Stimulated activated CD4-positive, alpha-beta T cell treated with anti-CD3 and anti-CD28 coated beads, TNF-alpha, amount 100 ng/mL, for 4 hours (primary cell): ENCODE measurements around the gene JAM3.
"Not testable (repeated sequence)": the region's sequence is repeated elsewhere in the genome, so short reads cannot be mapped to it uniquely, and the experiment has no call there.

Experiments
- DNase-seq, 3 experiments: peaks; one replicate each; pipeline ENCODE4 v3.0.0-alpha.2; 2020; ENCODE audit warnings: low read depth in 3 of 3

JAM3 gene

DNA sequence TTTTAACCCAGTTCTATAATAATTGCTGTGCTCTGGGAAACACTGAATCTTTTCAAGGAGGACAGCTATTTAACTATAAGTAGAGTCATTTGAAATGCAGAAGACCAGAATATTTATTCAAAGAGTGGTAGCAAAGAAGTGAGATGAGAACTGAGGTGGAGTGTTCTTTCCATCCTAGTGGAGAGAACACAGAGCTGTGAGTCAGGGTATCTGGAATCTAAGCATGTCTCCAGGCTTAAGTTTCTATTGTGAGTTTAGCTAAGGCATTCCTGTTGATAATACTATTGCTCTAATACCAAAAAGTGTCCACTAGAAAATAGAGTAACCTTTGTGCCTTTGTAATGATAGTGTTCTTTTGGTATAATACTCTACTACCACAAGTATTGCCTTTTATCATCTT, 32.4 kb downstream of the JAM3 start:
- DNase-seq, result no peak

DNA sequence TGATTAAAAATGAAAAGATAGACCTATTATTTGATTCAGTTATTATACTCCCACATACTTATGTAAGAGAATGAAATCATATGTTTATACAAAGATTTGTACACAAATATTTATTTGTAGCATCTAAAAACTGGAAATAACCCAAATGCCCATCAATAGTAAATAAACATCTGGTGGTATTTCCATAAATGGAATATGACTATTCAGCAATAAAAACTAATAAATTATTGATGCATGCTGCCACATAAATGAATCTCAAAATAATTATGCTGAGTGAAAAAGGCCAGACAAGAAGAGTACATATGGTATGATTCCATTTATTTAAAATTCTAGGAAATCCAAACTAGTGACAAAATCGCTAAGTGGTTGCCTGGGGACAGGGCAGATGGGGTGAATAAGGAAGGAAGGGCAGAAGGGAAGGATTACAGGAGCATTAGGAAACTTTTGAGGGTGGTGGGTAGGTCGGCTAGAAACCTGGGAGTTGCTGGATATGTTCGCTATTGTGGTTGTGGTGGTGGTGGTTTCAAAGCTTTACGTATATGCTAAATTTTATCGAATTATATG, 41.5 kb downstream of the JAM3 start:
- DNase-seq, result no peak

DNA sequence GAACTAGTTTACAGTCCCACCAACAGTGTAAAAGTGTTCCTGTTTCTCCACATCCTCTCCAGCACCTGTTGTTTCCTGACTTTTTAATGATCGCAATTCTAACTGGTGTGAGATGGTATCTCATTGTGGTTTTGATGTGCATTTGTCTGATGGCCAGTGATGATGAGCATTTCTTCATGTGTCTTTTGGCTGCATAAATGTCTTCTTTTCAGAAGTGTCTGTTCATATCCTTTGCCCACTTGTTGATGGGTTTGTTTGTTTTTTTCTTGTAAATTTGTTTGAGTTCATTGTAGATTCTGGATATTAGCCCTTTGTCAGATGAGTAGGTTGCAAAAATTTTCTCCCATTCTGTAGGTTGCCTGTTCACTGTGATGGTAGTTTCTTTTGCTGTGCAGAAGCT, 44.9 kb downstream of the JAM3 start:
- not testable (repeated sequence) for DNase-seq

DNA sequence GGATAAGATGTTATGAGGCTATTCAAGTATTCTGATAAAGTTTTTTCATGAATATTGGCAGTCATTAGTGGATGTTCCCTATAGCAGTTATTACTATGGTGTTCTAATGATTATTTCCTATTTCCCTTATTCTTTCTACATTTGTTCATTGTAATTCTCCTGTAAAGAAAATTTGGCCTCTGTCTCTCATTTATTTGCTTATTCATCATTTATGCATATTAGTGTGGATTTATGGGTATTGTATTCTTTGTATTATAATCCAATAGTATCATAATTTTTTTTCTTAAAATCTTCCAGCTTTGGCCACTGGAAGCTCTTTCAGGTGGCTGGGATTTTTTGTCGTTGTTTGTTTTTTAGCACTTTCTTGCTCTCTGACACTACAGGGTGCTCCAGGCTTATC, 47.3 kb downstream of the JAM3 start:
- DNase-seq, result no peak

DNA sequence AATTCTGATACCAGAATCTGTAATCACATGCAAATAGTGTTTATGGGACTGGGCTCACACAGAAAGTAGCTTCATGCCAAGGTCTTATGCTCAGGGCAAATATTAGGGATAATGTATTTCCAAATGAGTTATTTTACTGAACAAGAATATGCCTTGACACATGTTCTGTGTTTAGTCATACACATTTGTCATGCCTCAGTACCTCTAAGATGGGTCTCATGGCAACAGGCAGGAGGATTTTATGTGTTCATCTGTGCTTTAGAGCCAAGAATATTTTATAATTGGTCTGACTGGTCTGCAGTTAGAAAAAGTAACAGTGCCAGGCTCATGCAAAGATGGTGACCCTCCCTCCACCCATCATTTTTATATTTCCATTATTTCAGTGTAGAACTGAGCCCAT, 49.1 kb downstream of the JAM3 start:
- no peak for DNase-seq

DNA sequence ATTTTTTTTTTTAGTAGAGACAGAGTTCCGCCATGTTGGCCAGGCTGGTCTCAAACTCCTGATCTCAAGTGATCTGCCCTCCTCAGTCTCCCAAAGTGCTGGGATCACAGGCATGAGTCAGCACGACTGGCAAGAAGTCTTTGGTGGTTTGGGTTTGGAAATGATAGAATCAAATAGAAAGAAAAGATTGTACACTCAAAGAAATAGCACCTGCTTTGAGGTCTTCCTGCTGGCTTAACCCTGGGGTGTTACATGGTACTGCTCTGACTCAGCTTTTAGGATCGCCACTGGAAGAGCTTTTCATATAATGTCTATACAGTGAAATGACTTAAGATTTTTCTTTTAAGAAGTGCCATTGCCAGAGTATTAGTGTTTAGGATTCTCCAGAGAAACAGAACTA, 50.2 kb downstream of the JAM3 start:
- DNase-seq, result no peak

DNA sequence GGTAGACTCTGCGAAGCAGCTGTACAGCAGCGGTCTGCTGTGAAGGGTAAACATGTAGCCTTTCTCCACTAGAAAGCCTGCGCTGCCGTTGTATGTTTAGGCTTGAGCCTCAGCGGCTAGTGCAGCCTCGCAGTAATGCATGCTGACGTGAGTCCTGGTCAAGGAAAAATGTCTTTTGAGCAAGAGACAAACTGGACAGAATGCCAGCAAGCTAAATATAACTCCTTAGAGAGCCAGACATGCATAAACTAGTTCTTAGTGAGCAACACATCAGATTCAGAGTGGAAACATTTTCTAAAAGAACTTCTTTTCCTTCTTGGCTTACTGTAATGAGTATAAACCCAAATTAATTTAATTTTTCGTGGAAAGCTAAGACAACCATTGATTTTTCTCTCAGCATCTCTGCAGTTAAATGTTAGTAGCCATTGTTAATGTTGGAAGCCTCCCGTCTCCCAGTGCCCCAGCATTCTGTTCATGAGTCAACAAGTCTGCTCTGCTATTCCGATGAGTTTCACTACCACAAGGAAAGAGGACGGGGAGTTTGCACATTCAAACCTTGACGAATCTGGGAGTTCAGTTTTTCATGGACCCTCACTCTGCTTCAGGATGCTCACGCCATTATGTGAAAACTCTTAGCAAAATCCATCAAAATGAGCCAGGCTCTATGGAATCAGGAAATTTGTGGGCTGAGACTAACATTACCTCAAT, 51.4 kb downstream of the JAM3 start:
- no peak for DNase-seq

DNA sequence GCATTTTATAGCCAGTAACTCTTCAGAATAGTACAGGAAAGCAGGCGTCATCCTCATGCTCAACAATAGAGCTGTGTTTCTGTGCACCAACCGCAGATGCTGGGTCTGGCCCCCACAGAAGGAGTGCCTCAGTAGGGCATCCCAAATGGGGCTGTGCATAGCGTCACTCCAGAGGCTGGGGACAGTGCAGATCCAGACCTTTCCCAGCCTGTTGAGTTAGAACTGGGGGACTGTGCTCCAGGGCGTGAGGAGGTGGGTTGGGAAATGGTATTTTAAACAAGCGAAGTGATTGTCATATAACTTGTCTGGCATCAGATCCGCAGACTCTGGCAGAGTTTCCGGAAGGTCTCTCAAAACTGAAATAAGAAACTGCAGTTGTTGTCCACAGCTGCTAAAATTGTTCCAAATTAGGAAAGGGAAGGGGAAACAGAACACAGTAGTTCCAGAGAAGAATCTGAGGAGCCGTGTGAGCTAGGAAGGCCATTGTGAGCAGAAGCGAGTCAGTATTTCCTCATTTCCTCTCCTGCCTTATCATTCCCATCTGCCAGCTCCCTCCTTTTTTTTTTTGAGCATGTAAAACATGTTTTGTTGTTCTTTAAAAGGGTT, 52.2 kb downstream of the JAM3 start:
- no peak for DNase-seq

DNA sequence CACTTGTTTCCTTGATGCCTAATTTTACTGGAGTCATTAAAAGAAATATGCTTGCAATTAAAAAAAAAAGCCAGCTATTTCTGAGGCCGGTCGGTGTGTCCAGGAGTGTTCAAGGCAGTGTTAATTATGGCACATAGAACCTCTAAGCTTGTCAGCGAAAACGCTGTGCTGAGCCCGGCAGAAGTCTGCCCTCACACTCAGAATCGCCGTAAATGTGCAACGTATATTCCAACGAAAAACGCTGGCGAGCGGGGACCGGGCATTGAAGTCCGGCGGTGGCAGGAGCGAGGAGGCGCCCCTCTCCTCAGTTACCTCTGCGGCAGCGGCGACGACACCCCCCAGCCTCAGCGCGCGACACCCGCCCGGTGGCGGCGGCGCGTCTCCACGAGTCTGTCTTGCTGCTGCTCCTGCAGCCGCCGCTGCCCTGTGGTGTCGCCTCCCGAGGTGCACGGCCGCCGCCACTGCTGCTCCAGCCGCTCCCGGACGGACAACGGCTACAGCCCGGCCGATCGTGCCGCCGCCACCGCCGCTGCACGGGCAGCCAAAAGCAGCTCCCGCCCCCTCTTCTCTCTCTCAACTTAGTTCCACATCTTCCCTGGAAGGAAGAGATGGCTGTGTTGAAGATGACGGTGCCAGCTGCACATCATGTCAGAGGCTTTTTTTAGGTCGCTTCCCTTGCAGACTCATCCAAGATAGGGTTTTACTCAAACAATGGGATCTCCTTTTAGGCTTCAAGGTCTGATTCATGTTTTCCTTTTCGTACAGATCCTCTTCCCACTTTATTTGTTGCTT, 56.0 kb downstream of the JAM3 start:
- no peak for DNase-seq

DNA sequence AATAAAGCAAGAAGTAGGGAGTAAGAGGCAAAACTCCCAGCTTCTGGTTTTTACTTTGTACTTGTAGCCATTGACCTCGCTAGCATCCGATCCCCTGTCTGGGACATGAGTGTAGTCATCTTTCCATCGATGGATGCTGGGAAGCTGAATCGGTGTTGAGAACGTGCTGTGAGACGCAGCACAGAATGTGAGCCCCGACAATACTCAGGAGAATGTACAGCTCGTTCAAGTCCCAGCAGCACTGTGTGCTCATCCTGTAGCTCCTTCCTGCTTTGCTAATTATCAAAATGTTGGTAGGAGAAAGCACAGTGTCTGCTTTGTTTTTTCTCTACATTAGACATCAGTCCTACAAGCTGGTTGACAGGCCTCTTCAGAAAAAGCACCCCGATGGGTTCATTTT, 56.6 kb downstream of the JAM3 start:
- no peak for DNase-seq

DNA sequence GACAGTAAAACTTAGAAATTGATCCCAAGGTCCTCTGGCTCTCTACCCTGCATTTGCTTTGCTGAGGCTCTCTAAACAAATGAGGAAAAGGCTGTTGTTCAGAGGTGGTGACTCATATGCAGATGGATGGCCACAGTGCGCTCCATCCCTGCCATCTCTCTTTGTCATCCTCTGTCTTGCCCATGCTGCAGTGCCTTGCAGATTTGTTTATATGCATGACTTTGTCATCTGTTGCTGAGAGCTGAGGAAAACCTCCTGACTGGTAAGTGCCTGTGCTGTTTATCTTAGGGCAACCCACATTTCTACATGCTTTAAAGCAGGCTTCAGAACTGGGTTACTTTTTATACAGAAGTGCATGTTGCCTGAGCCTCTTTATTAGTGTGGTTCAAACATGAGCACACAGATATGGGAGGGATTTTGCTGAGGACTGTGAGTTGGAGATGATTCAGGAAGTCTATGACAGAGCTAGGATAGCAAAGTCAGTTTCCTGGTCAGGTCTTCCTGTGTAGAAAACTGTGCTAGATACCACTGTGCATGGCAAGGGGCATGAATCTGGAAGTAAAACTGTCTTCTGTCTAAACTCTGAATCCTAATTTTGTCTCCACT, 57.4 kb downstream of the JAM3 start:
- no peak for DNase-seq

DNA sequence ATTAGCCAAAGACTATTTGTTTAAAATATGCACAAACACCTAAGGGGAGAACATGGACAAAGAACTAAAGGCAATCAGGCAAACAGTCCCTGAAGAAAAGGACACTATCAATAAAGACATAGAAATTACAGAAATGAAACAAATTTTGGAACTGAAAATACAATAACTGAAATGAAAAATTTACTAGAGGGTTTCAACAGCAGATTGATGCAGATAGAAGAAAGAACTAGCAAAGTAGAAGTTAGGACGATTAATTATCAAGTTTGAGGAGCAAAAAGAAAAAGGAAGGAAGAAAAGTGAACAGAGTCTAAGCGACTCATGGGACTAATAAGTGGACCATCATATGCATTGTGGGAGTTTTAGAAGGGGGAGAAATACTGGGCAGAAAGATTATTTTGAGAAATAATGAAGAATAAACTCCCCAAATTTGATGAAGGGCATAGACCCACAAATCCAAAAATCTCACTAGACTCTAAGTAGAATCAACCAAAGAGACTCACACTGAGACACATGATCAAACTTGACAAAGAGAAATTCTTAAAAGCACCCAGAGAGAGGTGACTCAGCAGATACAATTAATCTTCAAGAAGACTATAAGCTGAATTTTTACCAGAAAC, 62.9 kb downstream of the JAM3 start:
- no peak for DNase-seq

DNA sequence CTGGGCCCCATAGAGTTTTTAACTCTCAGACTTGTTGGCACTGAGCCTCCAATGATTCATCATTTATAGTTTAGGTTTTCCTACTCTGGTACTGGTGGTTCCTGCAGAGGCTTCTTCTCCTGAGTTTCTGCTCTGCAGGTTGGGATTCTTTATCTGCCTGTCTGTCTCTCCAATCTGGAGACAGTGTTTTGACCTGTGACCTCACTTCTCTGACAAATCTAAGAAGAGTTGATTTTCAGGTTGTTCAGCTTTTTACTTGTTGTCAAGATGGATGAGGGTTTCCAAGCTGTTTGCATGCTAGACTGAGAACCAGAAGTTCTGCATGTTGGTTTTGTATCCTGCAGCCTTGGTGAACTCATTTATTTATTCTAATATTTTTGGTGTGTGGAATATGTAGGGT, 63.9 kb downstream of the JAM3 start:
- no peak for DNase-seq

DNA sequence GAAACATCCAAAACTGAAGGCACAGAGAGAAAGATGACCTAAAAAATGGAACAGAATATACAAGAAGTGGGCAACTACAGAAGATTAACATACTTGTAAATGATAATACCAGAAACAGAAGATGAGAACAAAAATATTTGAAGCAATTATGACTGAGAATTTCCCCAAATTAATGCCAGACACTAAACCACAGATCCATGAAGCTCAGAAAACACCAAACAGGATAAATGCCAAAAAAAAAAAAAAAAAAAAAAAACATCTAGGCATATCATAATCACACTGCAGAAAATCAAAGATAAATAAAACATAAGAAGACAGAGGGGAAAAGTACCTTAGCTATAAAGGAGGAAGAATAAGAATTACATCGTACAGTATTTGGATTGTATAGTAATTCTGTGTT, 65.3 kb downstream of the JAM3 start:
- no peak for DNase-seq

DNA sequence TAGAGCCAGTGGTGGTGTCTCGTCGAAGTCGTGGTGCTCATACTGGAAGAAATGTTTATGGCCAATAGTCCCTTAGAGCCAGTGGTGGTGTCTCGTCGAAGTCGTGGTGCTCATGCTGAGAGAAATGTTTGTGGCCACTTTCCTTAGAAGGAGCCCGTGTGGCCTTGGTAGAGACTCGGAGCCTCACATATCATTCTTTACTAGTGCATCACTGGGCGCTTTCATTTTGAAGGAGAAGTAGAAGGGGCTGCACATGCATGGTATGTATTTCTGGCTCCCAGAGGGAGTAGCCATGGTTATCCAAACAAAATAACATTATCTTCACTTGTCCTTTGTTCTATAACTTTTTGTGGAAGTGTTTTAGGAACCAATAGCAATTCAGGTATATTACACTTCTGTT, 69.5 kb downstream of the JAM3 start:
- DNase-seq, result no peak

DNA sequence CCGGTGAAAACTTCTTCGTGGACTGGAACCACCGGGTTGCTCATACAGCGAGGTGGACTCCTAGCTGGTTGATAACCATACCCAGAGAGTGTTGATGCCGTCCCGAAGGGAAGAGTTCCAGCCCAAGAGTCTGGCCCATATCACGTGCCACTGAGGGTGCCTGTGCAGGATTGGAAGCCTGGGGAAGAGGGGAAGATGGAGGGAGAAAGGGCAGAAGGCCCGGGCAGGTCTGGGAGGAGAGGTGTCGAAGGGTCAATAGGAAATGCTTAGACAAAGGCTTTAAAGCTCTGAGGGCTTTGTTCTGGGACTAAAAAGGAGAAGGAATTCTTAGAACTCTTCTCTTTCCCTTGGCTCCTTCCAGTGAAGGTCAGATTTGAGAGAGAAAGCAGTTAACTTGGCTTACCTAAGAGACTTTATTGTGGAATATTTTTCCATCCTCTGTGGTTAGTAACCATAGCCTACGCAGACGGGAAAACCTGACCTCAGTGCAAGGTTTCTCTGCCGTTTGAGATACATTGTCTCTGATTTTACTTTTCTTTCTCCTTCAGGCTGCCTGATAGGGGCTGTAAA, 70.5 kb downstream of the JAM3 start:
- DNase-seq, result no peak

DNA sequence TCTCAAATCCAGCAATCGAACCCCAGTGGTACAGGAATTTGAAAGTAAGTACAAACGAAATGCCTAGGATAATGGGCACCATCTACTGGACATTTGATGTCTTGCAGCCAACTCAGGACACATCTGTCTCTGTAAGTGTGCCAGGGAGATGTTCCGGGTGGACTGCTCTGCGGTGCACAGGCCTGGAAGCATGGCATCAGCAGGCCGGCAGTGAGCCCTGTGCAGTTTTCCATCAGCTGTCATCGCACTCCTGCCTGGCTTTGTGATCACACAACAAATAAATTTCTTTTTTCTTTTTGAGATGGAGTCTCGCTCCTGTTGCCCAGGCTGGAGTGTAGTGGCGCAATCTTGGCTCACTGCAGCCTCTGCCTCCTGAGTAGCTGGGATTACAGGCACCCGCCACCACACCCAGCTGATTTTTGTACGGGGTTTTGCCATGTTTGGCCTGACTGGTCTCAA, 71.0 kb downstream of the JAM3 start:
- DNase-seq, result peak in 1 of 3 experiments; percentile 15

DNA sequence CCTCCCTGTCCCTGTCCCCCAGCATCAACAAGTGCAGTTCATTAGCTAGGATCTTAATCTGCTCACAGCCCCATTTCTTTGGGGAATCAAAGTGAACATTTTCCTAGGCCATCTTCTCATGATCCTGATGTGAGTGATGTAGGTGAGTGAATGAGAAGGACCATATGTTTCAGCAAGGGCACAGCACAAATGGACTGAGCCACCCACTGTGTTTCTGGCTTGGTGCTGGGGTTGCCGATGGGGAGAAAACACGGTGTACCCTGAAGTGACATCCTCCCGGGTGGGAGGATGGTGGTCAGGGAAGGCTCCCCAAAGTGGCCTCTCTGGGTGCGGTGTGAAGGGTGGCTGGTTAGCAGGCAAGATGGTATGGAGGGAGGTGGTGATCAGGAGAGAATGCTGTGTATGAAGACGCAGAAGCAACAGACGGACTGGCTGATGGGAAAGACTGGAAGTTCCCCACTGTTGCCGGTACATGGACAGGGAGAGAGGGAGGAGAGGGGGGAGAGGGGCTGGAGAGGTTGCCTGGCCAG, 72.2 kb downstream of the JAM3 start:
- DNase-seq, result no peak

DNA sequence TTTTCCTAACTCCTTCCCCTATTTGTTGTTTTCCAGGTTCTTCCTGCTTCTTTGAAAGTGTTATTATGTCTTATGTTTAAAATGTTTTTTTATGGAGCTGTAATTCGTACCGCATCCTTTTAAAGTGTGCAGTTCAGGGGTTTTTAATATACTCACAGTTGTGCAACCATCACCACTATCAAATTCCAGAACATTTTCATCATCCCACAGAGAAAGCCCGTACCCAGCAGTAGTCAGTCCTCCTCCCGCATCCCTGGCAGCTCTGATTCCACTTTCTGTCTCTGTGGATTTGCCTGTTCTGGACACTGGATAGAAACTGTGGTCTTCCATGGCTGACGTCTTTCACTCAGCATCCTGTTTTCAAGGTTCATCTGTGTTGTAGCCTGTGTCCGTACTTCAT, 73.7 kb downstream of the JAM3 start:
- DNase-seq, result no peak

DNA sequence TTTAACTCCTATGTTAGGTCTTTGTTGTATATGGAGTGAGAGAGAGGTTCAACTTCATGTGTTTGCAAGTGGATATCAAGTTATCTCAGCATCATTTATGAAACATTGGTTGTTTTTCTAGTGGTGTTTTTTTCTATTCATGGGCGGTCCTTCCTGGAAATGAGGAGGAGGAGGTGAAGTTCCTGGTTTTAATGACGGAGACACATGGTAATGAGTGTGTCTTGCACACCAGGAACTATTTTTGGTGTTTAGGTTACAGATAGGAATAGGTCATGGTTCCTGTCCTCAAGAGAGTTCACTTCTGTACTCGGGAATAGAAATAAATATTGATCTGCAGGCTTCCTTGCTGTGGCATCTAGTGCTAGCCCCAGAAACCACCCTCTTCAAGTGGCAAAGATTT, 74.9 kb downstream of the JAM3 start:
- DNase-seq, result no peak

DNA sequence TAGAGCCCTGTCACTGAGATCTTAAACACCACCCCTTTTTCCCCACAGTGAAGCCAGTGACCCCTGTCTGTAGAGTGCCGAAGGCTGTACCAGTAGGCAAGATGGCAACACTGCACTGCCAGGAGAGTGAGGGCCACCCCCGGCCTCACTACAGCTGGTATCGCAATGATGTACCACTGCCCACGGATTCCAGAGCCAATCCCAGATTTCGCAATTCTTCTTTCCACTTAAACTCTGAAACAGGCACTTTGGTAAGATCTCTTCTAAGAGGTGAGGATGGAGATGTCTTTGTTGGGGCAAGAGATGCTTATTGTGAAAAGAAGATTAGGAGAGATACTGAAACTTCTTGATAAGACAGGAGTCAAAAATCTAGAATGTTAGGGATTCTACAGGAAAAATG, 75.9 kb downstream of the JAM3 start:
- no peak for DNase-seq
